22Rv1 (cell line): Measurements from ENCODE around the gene NDUFB7.

Experiments used
- H3K27ac ChIP-seq: fragments of 450-650 bp; 2 replicates; pipeline ENCODE4 v1.5.1; 2017
- ZFX ChIP-seq: fragments of 450-650 bp; IDR thresholded peaks from 2 replicates; pipeline ENCODE4 v1.6.1; 2017; ENCODE audit warnings: antibody characterized with exemption, borderline replicate concordance
- TF ChIP-seq, protein P1 (sequence below): fragments of 450-650 bp; IDR thresholded peaks from 2 replicates; pipeline ENCODE4 v1.5.1; 2017; ENCODE audit warnings: mild to moderate bottlenecking

NDUFB7 gene

DNA sequence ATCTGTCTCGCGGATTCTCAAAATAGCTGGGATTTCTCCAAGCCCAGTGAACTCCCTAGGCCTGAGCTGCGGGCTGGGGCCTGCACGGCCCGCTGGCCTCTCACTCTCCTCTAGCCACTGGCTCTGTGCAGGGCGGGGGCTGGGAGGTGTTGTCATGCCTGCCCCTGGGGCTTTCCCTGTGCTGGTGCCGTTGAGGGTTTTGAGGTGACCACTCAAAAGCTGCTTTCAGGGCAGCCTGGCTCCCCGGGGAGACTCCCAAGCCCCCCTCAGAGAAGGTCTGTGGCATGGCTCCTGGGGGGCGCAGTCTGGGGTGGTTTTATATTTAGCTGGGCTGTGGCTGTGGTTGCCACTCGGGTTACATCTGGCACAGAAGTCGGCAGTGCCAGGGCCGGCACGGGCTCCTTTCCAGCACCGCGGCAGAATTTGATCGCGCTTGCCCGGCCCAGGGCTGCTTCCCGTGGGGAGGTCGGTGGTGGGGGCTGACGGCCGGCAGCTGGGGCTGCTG lies 10.0 kb downstream of the NDUFB7 start:
- H3K27ac ChIP-seq, result no peak overlapping the region

DNA sequence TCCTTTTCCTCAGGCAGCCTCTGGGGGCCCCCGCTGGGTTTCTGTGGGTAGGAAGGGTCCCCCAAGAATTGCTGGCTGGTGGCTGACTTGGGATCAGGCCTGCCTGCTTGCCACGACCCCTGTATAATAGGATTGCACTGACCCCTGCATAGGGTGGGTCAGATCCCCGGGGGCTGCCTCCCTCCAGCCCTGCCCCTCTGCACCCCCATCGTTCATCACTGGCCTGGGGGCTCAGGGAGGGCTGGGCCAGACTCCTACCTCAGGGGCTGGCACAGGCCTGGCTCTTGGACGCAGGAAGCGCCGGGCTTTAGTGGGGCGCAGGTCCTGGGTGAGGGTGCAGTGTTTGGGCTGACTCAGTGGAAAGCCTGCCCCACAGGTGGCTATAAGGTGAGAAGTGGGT lies 10.6 kb downstream of the NDUFB7 start:
- TF ChIP-seq, protein P1, sequence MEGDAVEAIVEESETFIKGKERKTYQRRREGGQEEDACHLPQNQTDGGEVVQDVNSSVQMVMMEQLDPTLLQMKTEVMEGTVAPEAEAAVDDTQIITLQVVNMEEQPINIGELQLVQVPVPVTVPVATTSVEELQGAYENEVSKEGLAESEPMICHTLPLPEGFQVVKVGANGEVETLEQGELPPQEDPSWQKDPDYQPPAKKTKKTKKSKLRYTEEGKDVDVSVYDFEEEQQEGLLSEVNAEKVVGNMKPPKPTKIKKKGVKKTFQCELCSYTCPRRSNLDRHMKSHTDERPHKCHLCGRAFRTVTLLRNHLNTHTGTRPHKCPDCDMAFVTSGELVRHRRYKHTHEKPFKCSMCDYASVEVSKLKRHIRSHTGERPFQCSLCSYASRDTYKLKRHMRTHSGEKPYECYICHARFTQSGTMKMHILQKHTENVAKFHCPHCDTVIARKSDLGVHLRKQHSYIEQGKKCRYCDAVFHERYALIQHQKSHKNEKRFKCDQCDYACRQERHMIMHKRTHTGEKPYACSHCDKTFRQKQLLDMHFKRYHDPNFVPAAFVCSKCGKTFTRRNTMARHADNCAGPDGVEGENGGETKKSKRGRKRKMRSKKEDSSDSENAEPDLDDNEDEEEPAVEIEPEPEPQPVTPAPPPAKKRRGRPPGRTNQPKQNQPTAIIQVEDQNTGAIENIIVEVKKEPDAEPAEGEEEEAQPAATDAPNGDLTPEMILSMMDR, result no peak
- TF ChIP-seq ZFX, result no peak
- H3K27ac ChIP-seq, result no peak overlapping the region

More for the DNA sequence above, 10.0 kb downstream of the NDUFB7 start:
- TF ChIP-seq, protein P1, result no peak
- TF ChIP-seq ZFX, result no peak

DNA sequence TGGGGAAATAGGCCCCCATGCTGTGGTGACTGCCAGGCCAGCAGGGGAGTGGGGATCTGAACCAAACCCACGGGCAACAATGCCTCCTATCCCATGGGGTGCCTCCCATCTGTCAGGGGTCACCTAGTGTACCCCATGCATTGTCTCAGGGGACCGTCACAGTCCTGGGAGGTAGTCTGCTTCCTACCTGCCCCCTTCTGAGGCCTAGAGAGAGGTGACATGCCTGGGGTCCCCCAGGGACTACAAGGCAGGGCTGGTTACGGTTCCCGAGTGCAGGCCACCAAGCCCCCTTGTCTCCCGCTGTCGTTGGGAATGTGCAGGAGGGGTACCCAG lies 11.1 kb downstream of the NDUFB7 start:
- TF ChIP-seq, protein P1, result no peak
- TF ChIP-seq ZFX, result no peak
- no peak overlapping the region for H3K27ac ChIP-seq

DNA sequence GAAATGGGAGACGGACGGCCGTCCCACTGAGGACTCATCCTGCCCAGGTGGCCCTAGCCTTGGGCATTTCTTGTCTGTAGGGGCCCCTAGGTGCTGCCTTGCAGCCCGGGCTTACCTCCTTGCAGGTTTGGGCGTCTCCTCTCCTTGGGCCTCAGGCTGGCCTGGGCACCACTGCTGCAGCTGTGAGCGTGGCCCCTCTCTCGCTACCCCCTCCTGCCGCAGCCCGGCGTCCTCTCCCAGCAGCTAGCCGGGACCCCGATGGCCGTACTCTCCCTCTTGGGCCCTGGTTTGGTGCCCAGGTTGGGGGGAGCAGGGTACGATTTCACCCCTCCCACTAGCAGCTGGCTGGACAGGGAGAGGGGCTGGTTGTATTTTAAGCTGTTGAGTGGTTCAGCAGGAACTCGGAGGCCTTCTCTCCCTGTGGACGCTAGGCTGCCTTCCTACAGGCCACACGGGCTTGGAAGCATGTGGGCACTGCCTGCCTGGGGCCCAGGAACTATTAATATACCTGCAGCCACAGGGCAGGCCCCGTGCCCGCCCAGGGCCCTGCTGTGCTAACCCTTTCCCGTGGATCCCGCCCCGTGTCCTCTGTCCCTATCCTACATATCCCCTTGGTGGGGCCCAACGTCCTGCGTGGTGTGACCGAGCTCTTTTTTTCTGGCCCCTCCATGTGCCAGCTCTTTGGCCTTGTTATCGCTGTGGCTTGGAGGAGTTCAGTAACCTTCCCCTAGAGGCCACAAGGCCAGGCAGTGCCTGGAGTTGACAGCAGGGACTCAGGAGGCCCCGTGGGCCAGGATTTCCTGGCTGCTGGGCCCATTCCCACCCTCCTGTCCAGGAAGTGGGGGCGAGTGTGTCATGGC lies 11.7 kb downstream of the NDUFB7 start:
- no peak overlapping the region for H3K27ac ChIP-seq
- TF ChIP-seq ZFX, result no peak
- TF ChIP-seq, protein P1, result no peak

DNA sequence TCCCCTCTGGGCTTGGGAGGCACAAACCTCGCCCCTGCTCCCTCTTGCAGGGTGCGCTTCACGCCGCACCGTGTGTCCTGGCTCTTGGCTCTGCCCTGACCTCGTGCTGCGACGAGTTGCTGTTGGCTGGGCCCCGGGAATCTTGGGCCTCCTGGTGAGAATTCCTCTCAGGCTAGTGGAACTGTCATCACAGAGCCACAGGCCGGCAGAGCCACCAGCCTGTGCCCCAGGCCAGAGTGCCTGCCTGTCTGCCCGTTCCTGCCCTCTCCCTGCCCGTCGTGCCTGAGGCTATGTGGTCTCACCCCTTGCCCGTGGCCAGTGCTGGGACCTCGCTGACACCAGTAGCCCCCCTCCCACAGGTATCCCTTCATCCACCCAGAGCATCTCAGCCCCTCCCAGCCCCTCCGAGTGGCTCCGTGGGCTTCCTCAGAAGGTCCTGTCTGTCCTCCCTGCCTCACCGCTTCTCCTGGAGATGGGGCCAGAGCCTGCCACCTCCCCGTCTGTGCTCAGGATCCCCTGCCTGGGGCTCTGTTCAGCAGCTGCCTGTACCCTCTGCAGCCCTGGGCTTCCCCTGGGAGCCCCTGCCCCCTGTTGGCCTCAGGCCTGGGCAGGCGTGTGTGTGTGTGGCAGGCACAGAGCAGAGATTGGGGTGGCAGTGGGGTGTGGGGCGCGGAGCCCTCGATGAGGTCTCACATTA lies 13.3 kb downstream of the NDUFB7 start:
- no peak overlapping the region for H3K27ac ChIP-seq
- TF ChIP-seq ZFX, result no peak
- TF ChIP-seq, protein P1, result no peak

DNA sequence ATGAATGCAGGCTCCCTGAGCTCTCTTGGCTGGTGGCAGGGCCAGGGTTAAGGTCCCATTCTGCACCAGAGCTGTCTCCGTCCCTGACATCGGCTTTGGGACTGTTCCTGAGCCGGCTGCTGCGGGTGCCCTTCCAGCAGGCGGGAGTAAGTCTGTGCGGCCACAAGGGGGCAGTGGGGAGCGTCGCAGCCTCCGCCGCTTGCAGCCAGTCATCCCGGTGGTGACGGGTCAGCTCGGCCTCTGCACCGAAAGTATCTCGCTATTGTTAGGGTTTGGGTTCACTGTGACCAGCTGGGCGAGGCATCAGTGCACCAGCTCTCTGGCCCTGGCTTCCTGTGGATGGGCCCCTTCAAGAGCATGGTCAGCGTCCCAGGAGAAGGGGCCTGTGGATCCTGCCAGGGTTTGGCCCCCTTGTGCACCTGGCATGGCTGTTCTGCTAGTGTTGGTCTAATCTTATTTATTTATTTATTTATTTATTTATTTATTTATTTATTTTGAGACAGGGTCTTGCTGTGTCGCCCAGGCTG lies 15.1 kb downstream of the NDUFB7 start:
- no peak overlapping the region for H3K27ac ChIP-seq
- TF ChIP-seq, protein P1, result peak; percentile 98
- TF ChIP-seq ZFX, result no peak
